HG02943 (cell line): ENCODE measurements around the gene BUB1.
"Not testable (repeated sequence)": the region's sequence is repeated elsewhere in the genome, so short reads cannot be mapped to it uniquely, and the experiment has no call there.

Source experiments
- ATAC-seq: cut with Tn5 transposase; IDR thresholded peaks from one replicate; pipeline ENCODE4 v1.9.1; 2021; ENCODE audit warnings: mild to moderate bottlenecking, low read depth, moderate library complexity; ENCODE audit not compliant: unreplicated experiment

BUB1 gene

GRCh38 chr2:110608788-110609502 is 68.9 kb downstream of the BUB1 start:
- not testable (repeated sequence) for ATAC-seq

DNA sequence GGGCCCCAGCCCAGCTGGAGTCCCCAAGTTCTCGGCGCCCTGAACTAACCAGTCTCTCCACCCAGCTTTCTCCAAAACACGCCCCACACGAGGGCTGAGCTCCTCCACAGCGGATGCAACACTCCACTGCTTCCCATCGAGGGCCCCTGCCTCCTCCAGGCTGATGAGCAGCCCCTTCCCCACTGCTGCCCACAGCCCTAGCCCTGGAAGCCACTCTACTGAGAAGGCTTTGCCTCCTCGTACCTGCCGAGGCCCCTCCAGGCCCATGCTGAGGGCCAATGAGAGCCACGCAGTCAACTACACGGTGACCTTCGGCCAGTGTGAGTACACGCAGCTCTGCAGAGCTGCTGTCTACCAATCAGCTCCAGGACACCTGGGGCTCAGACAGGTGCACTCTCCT is 72.8 kb downstream of the BUB1 start:
- ATAC-seq: not testable (repeated sequence)

- not testable (repeated sequence) for ATAC-seq
Measured at GRCh38 chr2:110603917-110604591, 73.8 kb downstream of the BUB1 start.

DNA sequence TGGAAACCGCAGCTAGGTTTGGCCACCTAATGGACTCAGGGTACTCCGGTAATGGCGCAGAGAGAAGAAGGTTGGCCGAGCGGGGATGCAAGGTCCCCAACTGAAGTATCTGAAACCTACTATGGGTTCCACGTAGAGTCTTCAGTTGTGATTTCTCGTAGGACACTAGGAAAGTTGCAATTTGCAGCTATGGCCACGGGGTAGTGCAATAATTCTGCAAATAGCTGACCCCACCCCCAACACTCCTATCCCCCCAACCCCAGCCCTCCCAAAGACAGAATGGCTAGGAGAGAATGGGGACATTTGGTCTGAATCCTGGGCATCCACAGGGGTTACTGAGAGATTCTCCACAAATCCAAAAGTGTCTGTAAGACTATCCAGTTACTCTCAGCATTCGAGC is 75.7 kb downstream of the BUB1 start:
- not testable (repeated sequence) for ATAC-seq

DNA sequence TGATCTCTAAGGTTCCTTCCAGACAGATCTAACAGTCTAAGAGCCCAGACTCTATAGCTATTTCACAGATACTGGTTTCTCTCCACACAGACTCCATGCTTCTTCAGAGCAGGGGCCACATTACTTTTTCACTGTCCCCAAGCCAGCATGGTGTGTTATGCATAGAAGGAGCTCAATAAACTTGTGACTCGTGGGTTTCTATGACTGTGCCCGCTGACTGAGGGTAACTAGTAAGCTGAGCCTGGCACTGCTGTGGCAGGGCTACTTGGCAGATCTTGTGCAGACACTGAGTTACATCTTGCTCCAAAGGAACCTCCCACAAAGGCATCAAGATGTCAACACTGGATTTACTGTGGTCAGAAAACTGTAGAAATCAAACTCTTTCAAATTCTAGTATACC is 85.9 kb downstream of the BUB1 start:
- not testable (repeated sequence) for ATAC-seq

DNA sequence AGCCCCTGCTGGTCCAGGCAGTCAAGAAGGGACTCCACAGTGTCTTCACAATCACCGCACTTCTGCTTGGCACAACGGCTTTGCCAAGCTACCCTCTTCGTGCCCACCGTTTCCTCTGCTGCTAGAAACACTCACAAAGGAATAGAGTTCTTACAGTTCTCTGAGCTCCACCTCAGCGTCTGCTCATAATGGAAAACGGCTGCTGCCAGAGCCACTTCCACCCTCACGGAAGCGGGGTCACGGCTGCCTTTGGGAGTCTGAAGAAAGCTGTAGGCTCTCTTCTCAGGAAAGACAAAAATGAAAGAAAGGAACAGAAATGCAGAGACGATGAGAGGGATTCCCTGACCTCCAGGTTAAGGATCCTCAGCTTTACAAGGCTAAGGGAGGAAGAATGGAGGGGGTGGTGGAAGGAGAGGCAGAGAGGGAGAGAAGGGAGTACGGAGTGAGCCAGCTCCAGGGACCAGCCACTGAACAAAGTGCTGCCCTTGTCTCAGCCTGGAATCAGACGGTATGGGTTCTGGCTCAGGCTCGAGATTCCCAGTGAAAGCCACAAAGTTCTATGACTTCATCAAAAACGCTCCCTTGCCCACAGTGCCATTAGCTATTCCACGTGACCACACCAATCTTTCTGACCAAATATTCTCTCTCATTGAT is 88.1 kb downstream of the BUB1 start:
- ATAC-seq: not testable (repeated sequence)

DNA sequence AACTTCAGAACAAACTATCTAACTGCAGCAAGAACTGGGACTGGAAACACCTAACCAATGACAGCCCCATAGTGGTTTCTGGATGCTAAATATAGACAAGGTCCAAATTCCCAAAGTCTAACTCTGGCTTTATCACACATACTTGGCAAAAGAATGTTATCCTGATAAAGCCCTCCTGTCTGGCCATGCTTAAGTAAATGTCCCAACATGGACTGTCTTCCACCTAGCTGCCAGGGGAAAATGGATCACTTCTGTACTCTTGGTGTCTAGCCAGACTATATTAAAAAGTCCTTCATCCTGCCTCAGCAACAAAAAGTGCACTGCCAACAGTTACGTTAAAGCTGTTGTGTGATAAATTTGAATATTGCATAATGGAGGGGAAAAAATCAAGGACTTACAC is 89.3 kb downstream of the BUB1 start:
- not testable (repeated sequence) for ATAC-seq
